NCI-H510A (cell line): ENCODE measurements around the gene PROSER2.
"Not testable (repeated sequence)": the region's sequence is repeated elsewhere in the genome, so short reads cannot be mapped to it uniquely, and the experiment has no call there.

ENCODE experiments used
- DNase-seq: peaks from one replicate; lab custom pipeline; 2025; lab: John Stamatoyannopoulos, UW

PROSER2 gene

DNA sequence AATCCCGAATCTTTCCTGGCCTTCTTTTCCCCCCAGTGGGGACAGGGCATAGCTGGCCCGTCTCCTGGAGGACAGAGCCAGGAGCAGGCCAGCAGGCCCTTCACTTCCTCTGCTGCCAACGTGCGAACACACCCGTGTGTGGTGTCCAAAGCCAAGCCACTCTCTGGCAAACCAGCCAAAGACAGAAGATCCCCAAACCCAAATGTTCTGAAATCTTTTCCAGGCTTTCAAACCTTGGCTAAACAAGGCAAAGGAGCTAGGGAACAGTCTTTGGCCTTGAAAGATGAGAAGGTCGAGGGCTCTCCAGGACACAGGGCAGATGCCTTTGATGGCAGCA, 63.0 kb downstream of the PROSER2 start:
- DNase-seq = no peak

DNA sequence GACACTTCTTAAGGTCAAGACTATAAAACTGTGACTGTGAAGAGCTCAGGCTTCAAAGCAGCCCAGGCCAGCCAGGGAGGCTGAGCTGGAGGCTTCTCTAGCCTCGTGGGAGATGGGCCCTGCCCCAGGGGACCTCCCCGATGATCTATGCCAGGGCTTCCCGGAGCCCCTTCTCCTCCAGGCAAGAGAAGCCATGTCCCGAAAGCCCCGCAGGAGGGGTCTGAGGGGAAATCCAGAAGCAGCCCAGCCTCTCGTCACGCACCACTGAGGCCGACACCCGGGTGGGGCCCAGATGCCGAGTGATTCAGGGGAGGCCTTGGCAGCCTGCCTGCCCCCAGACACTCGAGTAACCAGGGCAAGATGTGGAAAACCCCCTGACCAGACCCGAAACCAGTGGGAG, 63.7 kb downstream of the PROSER2 start:
- DNase-seq = no peak

DNA sequence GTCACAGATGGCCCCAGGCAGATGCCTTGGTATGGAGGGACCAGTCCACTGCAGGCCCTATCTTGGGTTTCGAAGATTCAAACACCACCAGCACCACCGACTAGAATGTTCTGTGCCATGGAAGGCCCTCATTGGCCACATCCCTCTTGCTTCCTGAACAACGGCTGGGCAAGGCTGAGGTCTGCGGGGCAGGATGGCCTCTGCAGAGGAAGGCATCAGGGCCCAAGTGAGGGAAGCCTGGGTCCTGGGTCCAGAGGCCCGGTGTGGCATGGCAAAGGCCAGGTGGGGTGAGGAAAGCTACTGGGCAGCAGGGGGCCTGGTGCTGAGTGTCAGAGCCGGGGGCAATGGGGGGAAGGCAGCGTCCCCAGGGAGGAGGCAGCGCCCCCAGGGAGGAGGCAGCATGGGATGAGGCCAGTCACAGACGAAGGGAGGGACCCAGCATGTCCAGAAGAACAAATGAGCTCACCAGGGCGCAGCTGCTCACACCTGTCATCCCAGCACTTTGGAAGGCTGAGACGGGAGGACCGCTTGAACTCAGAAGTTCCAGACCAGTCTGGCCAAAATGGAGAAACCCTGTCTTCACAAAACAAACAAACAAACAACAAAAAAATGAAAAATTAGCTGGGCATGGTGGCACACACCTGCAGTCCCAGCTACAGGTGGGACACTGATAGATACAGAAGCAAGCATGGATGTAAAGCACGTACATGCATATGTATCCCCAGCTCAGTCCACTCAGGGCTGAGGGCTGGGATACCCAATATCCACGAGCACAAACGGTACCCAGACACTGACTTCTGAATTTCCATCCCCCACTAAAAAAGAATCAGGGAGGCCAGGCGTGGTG, 64.4 kb downstream of the PROSER2 start:
- no peak for DNase-seq

DNA sequence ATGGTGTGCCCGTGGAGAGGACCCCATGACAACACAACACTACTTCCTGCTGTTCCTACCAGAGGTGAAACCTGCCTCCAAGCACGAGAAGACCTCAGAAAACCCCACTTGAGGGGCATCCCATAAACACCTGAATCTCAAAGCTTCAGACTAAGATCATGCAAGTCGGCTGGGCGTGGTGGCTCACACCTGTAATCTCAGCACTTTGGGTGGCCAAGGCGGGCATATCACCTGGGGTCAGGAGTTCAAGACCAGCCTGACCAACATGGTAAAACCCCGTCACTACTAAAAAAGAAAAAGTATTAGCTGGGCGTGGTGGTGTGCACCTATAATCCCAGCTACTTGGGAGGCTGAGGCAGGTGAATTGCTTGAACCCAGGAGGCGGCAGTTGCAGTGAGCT, 66.1 kb downstream of the PROSER2 start:
- not testable (repeated sequence) for DNase-seq

DNA sequence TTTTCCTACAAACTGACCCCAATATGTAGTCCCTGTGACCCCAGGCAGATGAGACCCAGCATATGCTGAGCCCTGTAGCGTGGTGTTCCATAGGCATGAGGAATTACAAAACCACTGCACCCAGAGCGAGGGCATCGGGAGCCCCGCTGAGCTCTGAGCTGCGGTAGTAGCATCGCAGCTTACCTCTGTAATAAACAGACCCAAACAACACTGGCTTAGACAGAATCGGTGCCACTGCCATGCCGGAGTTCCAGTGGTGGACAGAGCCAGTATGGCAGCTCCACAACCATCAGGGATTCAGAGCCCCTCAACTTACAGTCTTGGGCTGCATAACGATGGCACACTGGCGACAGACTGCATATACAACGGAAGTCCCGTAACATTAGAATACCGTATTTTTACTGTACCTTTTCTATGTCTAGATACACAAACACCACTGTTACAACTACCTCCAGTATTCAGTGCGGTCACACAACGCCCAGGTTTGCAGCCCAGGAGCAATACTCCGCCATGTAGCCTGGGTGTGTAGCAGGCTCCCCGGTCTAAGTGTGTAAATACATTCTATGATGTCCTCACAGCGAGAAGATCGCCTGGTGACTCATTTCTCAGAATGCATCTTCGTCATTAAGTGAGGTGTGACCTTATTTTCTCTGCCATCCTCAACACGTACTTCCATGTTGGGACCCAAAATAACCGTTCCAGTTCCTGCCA, 68.8 kb downstream of the PROSER2 start:
- DNase-seq = no peak

DNA sequence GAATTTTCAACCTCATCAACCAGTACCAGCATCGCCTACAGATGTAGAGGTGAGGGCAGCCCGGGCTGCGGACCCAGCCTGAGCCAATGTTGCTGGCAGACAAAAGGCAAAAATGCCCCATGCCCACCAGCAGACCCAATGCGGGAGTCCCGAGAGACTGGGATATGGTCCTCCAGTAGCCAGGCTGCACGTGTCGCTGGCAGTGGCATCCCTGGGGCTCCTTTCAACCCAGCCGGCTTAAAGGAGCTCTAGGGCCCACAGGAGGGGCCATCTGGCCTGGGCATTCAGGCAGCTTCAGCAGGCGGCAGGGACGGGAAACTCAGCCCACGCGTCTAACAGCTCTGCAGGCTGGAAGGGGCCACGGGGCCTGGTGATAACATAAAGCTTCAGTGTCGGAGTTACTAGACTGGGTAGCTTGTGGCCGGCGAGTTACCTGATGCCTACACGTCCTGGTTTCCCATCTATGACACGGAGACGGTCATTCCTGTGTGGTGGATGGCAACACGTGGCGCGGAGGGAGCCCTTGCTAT, 70.7 kb downstream of the PROSER2 start:
- DNase-seq = no peak

DNA sequence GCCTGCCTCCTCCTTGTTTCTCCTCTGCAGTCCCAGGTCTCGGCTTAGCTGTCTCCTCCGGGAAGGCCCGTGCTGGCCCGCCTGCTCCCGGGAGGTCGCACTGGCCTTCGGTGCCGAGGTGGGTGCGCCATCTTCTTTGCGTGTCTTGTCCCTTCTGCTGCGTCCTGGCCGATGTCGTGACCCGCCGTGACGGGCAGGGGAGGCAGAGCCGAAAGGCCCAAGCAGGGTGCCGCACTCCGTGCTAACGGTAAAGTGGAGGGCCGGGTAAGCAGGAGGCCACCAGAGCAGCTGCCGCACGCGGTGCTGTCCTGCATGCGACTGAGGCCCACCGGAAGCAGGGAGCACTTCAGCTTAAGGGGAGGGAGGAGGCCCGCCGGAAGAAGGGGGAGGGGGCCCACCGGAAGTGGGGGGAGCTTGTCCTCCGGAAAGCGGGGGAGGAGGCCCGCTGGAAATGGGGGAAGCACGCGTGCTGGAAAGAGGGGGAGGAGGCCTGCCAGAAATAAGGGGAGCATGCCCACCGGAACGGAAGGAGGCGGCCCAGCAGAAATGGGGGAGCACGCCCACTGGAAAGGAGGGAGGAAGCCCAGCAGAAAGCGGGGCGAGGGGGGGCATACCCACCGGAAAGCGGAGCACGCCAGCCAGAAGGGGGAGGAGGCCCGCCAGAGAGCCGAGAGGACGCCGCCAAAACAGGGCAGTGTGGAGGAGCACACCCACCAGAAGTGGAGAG, 71.4 kb downstream of the PROSER2 start:
- DNase-seq = peak; percentile 78

DNA sequence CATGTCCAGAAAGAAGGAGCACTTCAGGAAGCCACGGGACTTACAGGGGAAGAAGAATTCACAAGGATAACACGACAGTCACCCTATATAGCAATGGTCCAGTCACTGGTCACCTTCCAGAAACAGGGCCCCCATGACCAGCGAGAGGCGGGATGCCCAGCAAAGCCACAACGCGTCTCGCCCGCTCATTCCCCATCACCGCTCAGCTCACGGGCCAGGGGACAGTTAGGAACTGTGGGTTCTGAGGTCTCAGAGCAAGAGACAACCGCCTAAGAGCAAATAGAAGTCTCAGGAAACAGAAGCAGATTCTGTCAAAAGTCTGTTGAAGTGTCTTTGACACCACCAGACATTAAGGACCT, 71.9 kb downstream of the PROSER2 start:
- DNase-seq = no peak

DNA sequence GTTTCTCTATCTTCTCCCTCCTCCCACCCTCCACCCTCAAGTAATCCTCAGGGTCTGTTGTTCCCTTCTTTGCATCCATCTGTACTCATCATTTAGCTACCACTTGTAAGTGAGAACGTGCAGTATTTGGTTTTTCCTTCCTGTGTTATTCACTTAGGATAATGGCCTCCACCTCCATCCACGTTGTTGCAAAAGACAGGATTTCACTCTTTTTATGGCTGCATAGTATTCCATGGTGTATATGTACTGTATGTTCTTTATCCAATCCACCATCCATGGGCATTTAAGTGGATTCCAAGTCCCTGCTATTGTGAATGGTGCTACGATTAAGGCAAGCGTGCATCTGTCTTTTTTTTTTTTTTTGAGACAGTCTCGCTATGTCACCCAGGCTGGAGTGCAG, 72.4 kb downstream of the PROSER2 start:
- DNase-seq = no peak

DNA sequence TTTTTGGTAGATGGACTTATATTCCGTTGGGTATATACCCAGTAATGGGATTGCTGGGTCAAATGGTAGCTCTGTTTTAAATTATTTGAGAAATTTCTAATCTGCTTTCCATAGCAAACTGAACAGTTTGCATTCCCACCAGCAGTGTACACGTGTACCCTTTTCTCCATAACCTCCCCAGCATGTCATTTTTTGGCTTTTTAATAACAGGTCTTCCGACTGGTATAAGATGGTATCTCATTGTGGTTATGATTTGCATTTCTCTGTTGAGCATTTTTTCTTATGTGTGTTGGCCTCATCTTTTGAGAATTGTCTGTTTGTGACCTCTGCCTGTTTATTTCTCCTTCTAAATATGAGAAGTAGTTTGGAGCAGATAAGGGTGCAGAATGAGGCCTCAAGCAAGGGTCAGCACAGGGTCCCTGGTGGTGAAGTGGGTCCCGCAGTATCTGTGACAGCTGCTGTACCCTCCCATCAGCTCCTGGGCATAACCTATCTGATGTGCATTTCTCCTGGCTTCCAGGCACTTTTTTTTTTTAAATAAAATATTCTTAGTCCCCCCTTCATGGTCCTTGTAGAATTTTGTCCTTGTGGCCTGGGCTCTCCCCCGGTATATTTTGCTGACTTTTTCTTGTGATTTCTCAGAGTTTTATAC, 73.5 kb downstream of the PROSER2 start:
- DNase-seq = no peak

DNA sequence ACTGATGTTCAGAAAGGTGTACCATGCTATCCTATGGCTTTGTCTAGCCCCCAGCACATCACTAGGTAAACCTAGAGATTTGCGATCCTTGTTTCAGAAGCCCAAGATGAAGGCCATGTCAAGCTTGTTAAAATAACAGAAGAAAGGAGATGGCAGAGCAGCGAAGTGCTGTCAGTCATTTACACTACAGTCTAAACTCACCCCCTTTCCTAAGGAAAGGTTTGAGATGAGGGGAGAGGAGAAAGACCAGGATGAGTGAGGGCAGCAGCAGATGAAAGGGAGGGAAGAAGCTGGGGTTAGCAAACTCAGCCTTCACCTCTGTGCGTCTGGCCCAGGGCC, 74.8 kb downstream of the PROSER2 start:
- no peak for DNase-seq

DNA sequence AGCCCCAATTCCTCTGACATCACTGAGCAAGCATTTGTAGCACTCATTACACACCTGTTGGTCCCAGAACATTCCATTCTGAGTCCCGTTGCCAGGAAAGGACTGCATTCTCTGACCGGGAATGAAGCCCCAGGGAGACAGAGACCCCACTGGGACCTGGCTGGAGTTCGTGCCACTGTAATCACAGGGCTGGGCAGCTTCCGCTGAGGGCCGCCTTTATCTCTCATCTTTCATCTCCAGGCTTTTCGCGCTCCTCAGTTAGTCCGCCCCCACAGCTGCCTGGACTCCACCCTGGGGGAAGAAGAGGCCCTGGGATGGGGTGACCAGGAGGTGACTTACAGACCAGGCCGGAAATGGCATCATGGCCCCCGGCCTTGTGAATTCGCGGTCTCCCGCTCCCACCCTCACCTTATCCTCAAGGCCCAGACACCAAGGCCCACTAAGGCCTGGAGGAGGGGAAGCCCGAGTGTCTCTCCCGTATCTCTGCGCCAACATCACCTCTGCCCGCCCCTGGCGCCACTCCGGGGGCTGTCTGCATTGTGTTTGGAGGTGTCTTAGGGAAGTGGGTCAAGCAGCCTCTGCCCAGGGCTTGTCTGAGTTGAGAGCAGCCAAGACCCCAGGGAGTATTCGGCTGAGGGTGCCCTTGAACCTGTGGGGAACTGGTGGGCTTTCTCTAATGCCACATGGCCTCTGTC, 75.4 kb downstream of the PROSER2 start:
- no peak for DNase-seq

DNA sequence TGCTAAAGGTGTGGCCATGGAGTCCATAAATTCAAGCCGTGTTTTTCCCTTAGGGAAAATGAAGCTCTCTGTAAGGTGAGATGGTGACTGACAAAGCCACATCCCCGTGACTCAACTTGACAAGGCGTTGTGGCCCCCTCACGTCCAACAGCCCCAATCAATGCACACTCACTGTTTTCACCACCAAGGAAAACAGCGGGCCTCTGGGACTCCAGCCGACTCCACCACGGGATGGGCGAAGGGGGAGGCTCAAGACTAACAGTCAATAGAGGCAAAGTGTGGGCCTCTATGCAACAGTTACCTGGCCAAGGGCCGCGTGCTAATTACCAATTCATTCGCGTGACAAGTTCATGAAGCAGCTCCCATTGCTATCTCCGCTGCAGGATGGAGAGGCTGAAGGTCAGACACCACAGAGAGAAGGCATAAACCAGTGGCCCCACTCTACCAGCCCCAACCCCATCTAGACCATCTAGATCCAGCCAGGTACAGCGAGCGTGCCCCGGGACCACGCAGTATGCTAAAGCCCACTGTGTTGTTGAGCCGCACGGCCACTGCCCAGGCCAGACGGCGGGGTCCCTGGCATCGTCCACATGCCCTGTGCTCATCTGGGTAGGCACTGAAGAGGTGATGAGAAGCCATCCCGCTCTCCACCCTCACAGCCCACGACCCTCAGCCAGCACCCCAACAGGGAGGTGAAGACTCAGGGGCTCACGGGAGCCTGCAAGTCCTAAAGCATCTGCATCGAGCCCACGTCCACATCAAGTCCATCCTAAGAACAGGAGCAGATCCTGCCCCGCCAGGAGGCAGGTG, 76.1 kb downstream of the PROSER2 start:
- no peak for DNase-seq

DNA sequence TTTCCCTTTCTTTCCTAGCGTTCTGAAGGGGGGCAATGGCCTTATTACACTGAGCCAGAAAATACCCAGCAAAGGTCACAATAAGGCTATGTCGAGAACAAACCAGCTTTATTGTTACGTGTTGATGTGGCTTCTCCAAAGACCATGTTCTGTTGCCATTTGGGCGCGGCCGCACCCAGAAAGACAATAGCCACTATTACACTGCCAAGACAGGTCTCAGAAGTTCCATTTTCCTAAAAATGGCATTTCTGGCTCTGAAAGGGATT, 77.8 kb downstream of the PROSER2 start:
- no peak for DNase-seq

DNA sequence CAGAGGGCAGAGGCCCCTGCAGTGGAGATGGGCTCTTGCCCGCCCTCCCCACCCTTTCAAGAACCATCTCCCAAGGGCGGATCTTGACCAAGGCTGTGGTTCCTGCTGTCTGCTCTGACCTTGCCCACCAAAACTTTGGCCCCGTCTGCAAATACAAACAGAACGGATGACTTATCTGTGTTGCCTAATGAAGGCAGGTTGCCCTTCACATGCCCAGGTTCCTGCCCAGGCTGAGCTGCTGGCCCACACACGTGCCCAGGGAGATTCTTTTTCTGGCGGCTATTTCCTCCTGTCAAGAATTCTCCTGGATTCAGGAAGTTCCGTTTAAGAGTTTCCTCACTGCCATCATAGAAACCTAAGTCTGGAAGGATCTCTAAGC, 78.3 kb downstream of the PROSER2 start:
- no peak for DNase-seq

DNA sequence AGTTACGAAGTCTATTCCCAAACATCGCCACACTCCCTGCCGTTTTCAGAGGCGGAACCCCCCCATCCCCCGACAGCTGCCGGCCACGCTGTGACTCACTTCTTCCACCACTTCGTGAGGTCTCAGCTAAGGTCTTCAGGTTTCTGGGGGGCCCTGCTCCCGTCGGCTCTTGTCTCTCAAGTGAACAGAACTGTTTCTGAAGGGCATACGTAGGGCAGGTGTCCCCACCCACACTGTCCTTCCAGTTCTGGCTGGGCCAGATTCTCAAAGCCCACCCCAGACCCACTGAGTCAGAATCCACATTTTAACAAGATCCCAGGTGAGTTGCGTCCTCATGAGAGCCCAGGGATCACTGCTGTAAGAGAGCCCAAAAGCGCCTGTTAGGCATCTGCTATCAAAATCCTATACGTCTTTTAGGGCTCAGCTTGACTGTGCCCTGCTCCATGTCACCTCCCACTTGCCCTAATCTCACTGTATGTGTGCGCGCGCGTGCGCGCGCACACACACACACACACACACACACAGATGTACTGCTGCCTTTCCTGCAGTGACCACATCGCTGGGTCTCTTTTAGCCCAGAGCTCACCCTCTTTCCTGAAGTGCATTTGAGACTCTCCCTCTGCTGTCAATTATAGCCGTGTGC, 78.8 kb downstream of the PROSER2 start:
- no peak for DNase-seq

DNA sequence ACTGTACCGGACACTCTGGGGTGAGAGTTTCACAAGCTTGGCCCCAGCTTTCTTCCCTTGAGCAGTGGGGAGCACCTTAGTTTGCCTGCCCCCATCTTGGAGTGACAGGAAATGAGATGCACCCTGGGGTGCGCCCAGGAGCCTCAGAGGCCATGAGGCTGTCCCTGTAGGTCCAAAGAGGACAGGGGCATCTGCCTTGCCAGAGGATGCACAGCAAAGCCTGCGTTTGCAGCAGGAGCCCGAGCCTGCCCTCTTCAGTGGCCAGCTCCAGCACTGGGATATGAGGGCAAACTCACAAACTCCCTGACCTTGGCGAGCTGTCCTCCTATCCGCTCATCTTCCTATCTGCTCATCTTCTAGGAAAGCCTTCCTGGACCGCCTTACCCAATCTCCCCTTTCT, 79.5 kb downstream of the PROSER2 start:
- no peak for DNase-seq

DNA sequence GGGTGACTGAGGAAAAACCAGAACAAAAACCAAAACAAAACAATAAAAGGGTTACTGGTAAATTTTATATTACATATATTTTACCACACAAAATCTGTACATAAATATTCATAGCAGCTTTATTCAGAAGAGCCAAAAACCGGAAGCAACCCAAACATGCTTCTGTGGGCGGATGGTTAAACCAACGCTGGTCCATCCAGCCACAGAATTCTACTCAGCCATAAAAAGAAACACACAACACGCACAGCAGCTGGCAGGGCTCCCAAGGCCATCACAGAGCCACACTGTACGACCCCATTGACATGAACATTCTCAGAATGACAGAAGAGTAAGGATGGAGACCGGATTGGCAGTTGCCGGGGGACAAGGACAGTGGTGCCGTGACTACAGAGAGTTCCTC, 83.6 kb downstream of the PROSER2 start:
- no peak for DNase-seq

DNA sequence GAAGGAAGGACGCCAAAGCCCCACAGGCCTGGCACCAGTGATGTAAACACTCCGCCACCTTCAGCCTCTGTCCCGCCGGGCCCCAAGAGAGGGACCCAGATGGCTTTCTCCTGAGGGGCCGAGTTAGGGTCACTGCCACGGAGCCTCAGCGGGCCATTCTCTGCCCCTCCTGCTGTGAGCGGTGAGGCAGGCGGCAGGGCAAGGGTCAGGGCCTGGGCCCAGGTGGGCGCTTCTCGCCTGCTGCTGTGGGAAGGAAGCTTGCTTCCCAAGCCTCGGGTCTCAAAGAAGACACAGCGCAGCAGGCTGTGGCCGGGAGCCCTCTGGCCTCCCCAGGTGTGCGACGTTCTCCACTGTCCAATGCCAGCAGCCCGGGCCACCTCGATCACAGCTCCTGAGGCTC, 84.8 kb downstream of the PROSER2 start:
- no peak for DNase-seq

DNA sequence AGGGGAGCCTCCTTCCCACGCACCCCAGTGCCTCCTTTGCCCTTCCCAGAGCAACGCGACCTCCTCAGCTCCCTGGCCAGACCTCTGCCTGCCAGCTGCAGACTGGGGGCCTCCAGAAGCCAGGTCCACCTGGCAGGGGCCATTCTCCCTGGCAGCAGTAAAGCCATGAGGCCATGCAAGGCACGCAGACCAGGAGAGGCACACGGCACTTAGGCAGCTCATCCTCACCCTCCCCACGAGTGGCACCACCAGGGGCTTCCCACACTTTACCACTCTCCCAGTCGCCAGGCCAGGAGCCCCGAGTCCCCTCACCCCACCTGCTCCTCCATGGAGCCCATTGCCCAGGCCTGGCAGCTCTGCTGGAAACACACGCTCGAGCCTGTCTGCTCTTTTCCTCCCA, 85.4 kb downstream of the PROSER2 start:
- DNase-seq = no peak

DNA sequence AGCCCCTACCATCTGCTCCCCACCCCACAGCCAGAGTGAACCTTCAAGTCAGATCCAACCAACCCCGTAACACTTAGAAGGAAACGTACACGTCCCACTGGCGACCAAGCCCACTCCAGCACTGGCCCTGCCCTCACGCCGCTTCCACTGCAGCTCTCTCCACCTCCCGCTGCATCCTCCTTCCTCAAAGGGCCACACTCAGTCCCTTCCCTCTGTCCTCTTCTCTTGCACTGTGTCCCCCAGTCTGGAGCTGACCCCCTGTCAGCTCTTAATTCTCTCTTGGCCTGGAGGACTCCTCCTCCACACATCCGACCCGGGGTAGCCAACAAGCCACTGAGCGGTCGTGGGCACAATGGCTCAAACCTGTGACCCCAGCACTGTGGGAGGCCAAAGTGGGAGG, 85.8 kb downstream of the PROSER2 start:
- no peak for DNase-seq
